HEK293 (cell line): ENCODE results near the gene TCHP.

Source experiments
- CTCF ChIA-PET: fragments of 350-600 bp; formaldehyde crosslinking; extraction: SDS; loops from one replicate; lab custom pipeline; 2021; ENCODE audit warnings: antibody characterized with exemption; lab: Yijun Ruan, JAX
- POLR2A ChIA-PET: fragments of 300-600 bp; formaldehyde crosslinking; extraction: SDS; loops from one replicate; lab custom pipeline; 2020; ENCODE audit warnings: antibody characterized with exemption, inconsistent platforms; lab: Yijun Ruan, JAX
- H3K27ac ChIP-seq: fragments of 200-500 bp; sonication (Bioruptor generic); 2 replicates; pipeline ENCODE4 v1.5.1; 2014; ENCODE audit warnings: low read depth, low read length, control low read depth, inconsistent platforms; ENCODE audit errors: extremely low read depth
- H3K36me3 ChIP-seq, 2 experiments: fragments of 200-500 bp in 1 of 2; sonication (Bioruptor generic) in 1 of 2; 1 replicate in 1 of 2; 2 replicates in 1 of 2; pipeline ENCODE4 v1.5.1; 2014 to 2017; ENCODE audit warnings: inconsistent platforms in 2 of 2, low read length in 2 of 2; ENCODE audit not compliant: control insufficient read depth in 2 of 2, insufficient read depth in 1 of 2
- H3K4me1 ChIP-seq: fragments of 200-500 bp; sonication (Bioruptor generic); 2 replicates; pipeline ENCODE4 v1.5.1; 2014; ENCODE audit warnings: mild to moderate bottlenecking, low read length, inconsistent platforms; ENCODE audit not compliant: control insufficient read depth, insufficient read depth
- H3K4me3 ChIP-seq: 2 replicates; pipeline ENCODE4 v1.5.1; 2011; ENCODE audit warnings: low read depth, mild to moderate bottlenecking, control low read depth, low read length, moderate library complexity
- H3K9me3 ChIP-seq: fragments of 200-500 bp; sonication (Bioruptor generic); 2 replicates; pipeline ENCODE4 v1.5.1; 2014; ENCODE audit warnings: low read depth, low read length, inconsistent platforms; ENCODE audit not compliant: control insufficient read depth, insufficient read depth
- ATF2 ChIP-seq: fragments of 450-650 bp; formaldehyde crosslinking; IDR thresholded peaks from 2 replicates; pipeline ENCODE4 v1.5.1; 2016; ENCODE audit warnings: missing biosample characterization, missing genetic modification characterization, low read depth
- BCL11A ChIP-seq: fragments of 450-650 bp; formaldehyde crosslinking; IDR thresholded peaks from 2 replicates; pipeline ENCODE4 v1.5.1; 2016; ENCODE audit warnings: low read depth, missing biosample characterization, missing genetic modification characterization
- FEZF1 ChIP-seq: fragments of 450-650 bp; formaldehyde crosslinking; IDR thresholded peaks from 2 replicates; pipeline ENCODE4 v1.5.1; 2016; ENCODE audit warnings: missing biosample characterization, missing genetic modification characterization
- HOXD13 ChIP-seq: sonication (generic); formaldehyde crosslinking; IDR thresholded peaks from 2 replicates; pipeline ENCODE4 v1.8.0; 2022; ENCODE audit warnings: missing genetic modification reagents, borderline replicate concordance
- MZF1 ChIP-seq: fragments of 450-650 bp; formaldehyde crosslinking; IDR thresholded peaks from 2 replicates; pipeline ENCODE4 v1.5.1; 2017; ENCODE audit warnings: missing biosample characterization, missing genetic modification characterization, borderline replicate concordance
- PRDM4 ChIP-seq: fragments of 450-650 bp; formaldehyde crosslinking; IDR thresholded peaks from 2 replicates; pipeline ENCODE4 v1.5.1; 2017; ENCODE audit warnings: missing biosample characterization, missing genetic modification characterization
- REST ChIP-seq: fragments of 450-650 bp; formaldehyde crosslinking; IDR thresholded peaks from 2 replicates; pipeline ENCODE4 v1.5.1; 2016; ENCODE audit warnings: missing biosample characterization, missing genetic modification characterization
- SP3 ChIP-seq: fragments of 450-650 bp; formaldehyde crosslinking; IDR thresholded peaks from 2 replicates; pipeline ENCODE4 v1.5.1; 2016; ENCODE audit warnings: missing biosample characterization, missing genetic modification characterization
- ZBTB6 ChIP-seq: fragments of 450-650 bp; formaldehyde crosslinking; IDR thresholded peaks from 2 replicates; pipeline ENCODE4 v1.5.1; 2017; ENCODE audit warnings: missing biosample characterization, missing genetic modification characterization
- ZNF121 ChIP-seq: fragments of 450-650 bp; formaldehyde crosslinking; IDR thresholded peaks from 2 replicates; pipeline ENCODE4 v1.5.1; 2016; ENCODE audit warnings: missing biosample characterization, missing genetic modification characterization
- ZNF138 ChIP-seq: fragments of 450-650 bp; formaldehyde crosslinking; IDR thresholded peaks from 2 replicates; pipeline ENCODE4 v1.5.1; 2016; ENCODE audit warnings: missing biosample characterization, missing genetic modification characterization, borderline replicate concordance
- ZNF148 ChIP-seq: fragments of 450-650 bp; formaldehyde crosslinking; IDR thresholded peaks from 2 replicates; pipeline ENCODE4 v1.5.0; 2017; ENCODE audit warnings: missing biosample characterization, missing genetic modification characterization, borderline replicate concordance
- ZNF184 ChIP-seq: fragments of 450-650 bp; IDR thresholded peaks from 2 replicates; pipeline ENCODE4 v1.5.1; 2018; ENCODE audit warnings: missing biosample characterization, mild to moderate bottlenecking, missing genetic modification characterization
- ZNF214 ChIP-seq: fragments of 450-650 bp; formaldehyde crosslinking; IDR thresholded peaks from 2 replicates; pipeline ENCODE4 v1.5.1; 2017; ENCODE audit warnings: missing biosample characterization, mild to moderate bottlenecking, missing genetic modification characterization, borderline replicate concordance
- ZNF341 ChIP-seq: fragments of 450-650 bp; formaldehyde crosslinking; IDR thresholded peaks from 2 replicates; pipeline ENCODE4; 2016; ENCODE audit warnings: low read depth, missing biosample characterization, missing genetic modification characterization
- ZNF366 ChIP-seq: fragments of 450-650 bp; formaldehyde crosslinking; conservative IDR thresholded peaks from 2 replicates; pipeline ENCODE4 v1.5.1; 2016; ENCODE audit warnings: missing biosample characterization, missing genetic modification characterization
- ZNF530 ChIP-seq: fragments of 450-650 bp; formaldehyde crosslinking; IDR thresholded peaks from 2 replicates; pipeline ENCODE4 v1.5.1; 2016; ENCODE audit warnings: low read depth, missing biosample characterization, missing genetic modification characterization
- ZNF555 ChIP-seq: fragments of 450-650 bp; formaldehyde crosslinking; conservative IDR thresholded peaks from 2 replicates; pipeline ENCODE4 v1.5.1; 2017; ENCODE audit warnings: missing biosample characterization, mild to moderate bottlenecking, missing genetic modification characterization, inconsistent platforms
- ZNF585B ChIP-seq: fragments of 450-650 bp; formaldehyde crosslinking; IDR thresholded peaks from 2 replicates; pipeline ENCODE4 v1.5.1; 2016; ENCODE audit warnings: missing biosample characterization, missing genetic modification characterization
- ZNF621 ChIP-seq: fragments of 450-650 bp; formaldehyde crosslinking; IDR thresholded peaks from 2 replicates; pipeline ENCODE4 v1.5.1; 2017; ENCODE audit warnings: missing biosample characterization, missing genetic modification characterization
- ZNF768 ChIP-seq: fragments of 450-650 bp; formaldehyde crosslinking; IDR thresholded peaks from 2 replicates; pipeline ENCODE4 v1.5.1; 2018; ENCODE audit warnings: missing biosample characterization, mild to moderate bottlenecking, missing genetic modification characterization
- ZNF843 ChIP-seq: fragments of 450-650 bp; formaldehyde crosslinking; IDR thresholded peaks from 2 replicates; pipeline ENCODE4 v1.5.1; 2016; ENCODE audit warnings: missing biosample characterization, missing genetic modification characterization
- ZSCAN16 ChIP-seq: fragments of 450-650 bp; formaldehyde crosslinking; IDR thresholded peaks from 2 replicates; pipeline ENCODE4 v1.5.1; 2016; ENCODE audit warnings: missing biosample characterization, missing genetic modification characterization

TCHP gene

GRCh38 chr12:109912855-109913321, 12.8 kb downstream of the TCHP start:
- Histone ChIP-seq H3K9me3 (no peaks in the 10 kb centered on the region), H3K36me3 (peaks cover 15 to 69% of the 10 kb centered on the region in 2 experiments), H3K27ac (no peak overlapping the region), H3K4me3 (no peak overlapping the region), H3K4me1 (no peaks in the 10 kb centered on the region)
- CTCF ChIA-PET = interaction anchor here (0.7 kb wide), 1 partner anchor 120 kb away, joined by 3 read pairs; no protein-coding TSS in a partner anchor
- POLR2A ChIA-PET = interaction anchor here (1.6 kb wide), 1 partner anchor 86 kb away, joined by 4 read pairs; the partner anchor contains the start of gene ANKRD13A
- TF ChIP-seq ZNF843 (tag by site-specific recombination) (no peak), SP3 (tag by site-specific recombination) (no peak), ZNF121 (tag by site-specific recombination) (no peak), ATF2 (no peak), ZNF621 (no peak), ZNF341 (tag by site-specific recombination) (no peak), ZNF555 (tag by site-specific recombination) (no peak), ZNF148 (no peak), HOXD13 (CRISPR knock-in tag) (no peak)

- Histone ChIP-seq H3K4me3 (no peak overlapping the region), H3K9me3 (no peaks in the 10 kb centered on the region), H3K27ac (no peak overlapping the region), H3K4me1 (no peaks in the 10 kb centered on the region), H3K36me3 (peaks cover 19 to 58% of the 10 kb centered on the region in 2 experiments)
- ChIA-PET CTCF (no interaction called here), POLR2A (no interaction called here)
- TF ChIP-seq ZNF530 = no peak
- no peak for TF ChIP-seq PRDM4 (tag by site-specific recombination)
- no peak for TF ChIP-seq ZNF768
- TF ChIP-seq ZNF138 (tag by site-specific recombination) = no peak
- no peak for TF ChIP-seq ZNF366 (tag by site-specific recombination)
- no peak for TF ChIP-seq ZBTB6 (tag by site-specific recombination)
- no peak for TF ChIP-seq BCL11A
- TF ChIP-seq FEZF1 (tag by site-specific recombination) = no peak
- TF ChIP-seq MZF1 (tag by site-specific recombination) = no peak
- TF ChIP-seq ZNF585B = no peak
- no peak for TF ChIP-seq ZNF214
- no peak for TF ChIP-seq ZNF184 (tag by site-specific recombination)
- TF ChIP-seq ZSCAN16 (tag by site-specific recombination) = no peak
- TF ChIP-seq HOXD13 (CRISPR knock-in tag) = no peak
- TF ChIP-seq REST = no peak
These were observed 14.4 kb downstream of the TCHP start for GRCh38 chr12:109914461-109914860.
